SH-SY5Y (cell line): ENCODE measurements around the gene SPATS2.

Experiments used
- GATA2 ChIP-seq: IDR thresholded peaks from 2 replicates; pipeline ENCODE4 v1.6.1; 2011; ENCODE audit warnings: mild to moderate bottlenecking, low read depth, low read length
- GATA3 ChIP-seq: IDR thresholded peaks from 2 replicates; pipeline ENCODE4 v1.6.1; 2011; ENCODE audit warnings: low read depth, mild to moderate bottlenecking, low read length, moderate library complexity

SPATS2 gene

DNA sequence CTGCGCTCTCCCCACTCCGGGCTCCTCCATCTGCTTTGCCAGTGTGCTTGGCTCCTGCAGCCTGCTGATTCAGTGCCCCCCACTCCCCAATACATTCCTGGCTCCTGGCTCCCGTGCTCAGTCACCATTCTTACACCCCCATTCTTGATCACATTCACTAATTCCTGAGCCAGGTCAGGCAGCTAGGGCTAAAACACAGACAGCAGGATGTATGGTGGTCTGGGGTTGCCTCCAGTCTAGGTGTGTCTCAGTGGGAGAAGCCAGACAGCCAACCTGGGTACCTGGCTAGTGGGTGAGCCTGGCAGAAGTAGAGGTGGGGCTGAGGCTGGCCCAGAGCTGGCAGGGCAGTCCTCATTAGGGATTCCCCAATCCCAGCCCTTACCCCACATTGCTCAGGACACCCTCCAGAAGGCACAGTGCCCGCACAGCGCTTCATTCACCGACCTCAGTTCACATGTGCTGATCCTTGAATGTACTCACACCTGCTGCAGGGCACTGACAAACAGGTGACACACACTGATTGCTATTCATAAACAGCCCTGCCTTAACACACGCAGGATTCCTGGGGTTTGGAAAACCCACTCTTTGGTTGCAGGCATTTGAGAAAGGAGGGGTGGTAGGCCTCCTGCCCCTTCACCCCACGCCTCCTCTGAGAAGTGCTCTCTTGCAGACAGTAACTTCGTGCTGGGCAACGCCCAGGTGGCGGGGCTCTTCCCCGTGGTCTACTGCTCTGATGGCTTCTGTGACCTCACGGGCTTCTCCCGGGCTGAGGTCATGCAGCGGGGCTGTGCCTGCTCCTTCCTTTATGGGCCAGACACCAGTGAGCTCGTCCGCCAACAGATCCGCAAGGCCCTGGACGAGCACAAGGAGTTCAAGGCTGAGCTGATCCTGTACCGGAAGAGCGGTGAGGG lies 173.2 kb downstream of the SPATS2 start:
- TF ChIP-seq GATA3 (no peak), GATA2 (no peak)

DNA sequence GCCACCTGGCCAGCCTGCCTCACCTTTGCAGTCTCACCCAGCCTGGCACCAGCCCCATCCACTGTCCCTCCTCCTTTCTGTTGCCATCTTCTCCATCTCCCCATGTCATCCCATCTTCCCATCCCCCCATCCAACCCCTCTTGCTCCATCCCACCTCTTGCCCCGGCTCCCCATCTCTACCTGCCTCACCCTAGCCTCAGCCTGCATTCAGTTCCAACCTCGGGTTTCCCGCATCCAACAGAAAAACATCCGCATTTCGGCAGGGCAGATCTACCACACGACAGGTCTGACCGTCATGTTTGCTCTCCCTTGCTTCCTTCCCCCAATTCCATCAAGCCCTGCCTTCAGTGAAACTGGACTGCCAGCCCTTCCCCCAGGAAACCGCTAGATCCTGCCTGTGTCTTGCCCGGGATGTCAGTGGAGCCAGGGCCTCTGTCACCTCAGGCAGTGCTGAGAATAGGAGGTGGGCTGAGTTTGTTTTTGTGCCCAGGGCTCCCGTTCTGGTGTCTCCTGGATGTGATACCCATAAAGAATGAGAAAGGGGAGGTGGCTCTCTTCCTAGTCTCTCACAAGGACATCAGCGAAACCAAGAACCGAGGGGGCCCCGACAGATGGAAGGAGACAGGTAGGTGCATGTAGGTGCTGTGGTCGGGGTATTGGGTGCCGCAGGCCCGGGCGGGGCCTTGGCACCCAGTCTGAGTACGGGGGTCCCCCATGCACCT lies 174.0 kb downstream of the SPATS2 start:
- TF ChIP-seq GATA3 (no peak), GATA2 (no peak)

DNA sequence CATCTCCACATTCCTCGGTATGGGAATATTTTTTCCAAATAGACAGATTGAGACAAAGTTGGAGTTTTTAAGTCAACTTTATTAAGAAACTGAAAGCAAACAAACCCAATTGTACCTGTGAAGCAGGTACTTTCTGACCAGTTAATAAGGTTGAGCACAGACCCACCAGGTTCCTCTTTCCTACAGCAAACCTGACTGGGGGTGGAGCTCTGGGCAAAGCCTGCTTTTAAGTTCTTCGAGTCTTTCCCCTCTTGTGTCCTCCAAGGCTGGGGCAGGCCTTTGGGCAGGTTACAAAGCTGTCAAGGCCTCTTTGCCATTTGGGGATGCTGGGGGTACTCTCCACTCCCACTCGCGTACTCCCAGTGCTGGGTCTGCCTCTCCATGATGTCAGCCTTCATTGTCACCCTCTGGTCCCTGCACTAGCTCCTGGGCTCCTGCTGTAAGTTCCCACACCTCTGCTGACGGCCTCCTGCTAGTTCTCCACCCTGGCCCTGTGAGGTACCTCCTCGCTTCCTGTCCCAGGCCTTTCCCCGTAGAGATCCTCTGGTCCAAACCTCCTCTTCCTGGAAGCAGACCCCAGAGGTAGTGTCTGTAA lies 174.7 kb downstream of the SPATS2 start:
- no peak for TF ChIP-seq GATA3
- TF ChIP-seq GATA2 = no peak

DNA sequence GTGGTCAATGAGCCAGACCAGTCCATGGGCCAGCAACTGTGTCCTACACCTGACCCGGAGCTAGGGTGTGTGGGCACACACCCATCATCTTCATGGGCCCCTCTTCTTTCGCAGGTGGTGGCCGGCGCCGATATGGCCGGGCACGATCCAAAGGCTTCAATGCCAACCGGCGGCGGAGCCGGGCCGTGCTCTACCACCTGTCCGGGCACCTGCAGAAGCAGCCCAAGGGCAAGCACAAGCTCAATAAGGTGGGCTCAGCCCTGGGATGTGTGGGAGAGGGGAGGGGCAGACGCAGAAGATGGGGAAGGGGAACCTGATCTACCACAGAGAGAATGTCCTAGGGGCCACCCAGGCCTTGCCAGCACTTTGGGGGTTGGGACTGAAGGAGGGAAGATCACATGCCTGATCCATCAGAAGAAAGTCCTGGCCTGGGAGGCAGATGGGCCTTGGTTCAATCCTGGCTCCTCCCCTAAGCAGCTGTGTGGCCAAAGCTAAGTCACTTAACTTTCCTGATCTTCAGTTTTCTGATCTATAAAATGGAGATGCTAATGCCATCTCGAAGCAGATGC lies 175.4 kb downstream of the SPATS2 start:
- no peak for TF ChIP-seq GATA2
- no peak for TF ChIP-seq GATA3

DNA sequence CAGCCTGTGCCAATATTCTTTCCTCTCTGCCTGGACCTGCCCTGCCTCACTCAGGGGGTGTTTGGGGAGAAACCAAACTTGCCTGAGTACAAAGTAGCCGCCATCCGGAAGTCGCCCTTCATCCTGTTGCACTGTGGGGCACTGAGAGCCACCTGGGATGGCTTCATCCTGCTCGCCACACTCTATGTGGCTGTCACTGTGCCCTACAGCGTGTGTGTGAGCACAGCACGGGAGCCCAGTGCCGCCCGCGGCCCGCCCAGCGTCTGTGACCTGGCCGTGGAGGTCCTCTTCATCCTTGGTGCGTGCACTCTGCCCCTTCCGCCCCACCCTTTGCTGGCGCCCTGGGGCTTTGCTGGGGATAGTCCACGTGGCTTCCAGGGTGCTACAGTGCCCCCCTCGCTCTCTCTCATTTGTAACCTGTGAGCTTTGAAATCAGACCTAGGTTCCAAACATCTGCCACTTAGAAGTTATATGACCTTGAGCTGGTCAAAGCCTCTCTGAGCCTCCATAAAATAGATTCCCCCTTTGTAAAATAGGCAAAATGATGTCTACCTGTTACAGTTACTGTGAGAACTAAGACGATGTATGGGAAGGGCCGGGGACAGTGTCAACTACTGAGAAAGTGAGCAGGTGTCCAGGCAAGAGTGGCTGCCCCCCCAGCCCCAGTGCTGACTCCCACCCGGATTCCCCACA lies 176.1 kb downstream of the SPATS2 start:
- TF ChIP-seq GATA3 (no peak), GATA2 (no peak)

DNA sequence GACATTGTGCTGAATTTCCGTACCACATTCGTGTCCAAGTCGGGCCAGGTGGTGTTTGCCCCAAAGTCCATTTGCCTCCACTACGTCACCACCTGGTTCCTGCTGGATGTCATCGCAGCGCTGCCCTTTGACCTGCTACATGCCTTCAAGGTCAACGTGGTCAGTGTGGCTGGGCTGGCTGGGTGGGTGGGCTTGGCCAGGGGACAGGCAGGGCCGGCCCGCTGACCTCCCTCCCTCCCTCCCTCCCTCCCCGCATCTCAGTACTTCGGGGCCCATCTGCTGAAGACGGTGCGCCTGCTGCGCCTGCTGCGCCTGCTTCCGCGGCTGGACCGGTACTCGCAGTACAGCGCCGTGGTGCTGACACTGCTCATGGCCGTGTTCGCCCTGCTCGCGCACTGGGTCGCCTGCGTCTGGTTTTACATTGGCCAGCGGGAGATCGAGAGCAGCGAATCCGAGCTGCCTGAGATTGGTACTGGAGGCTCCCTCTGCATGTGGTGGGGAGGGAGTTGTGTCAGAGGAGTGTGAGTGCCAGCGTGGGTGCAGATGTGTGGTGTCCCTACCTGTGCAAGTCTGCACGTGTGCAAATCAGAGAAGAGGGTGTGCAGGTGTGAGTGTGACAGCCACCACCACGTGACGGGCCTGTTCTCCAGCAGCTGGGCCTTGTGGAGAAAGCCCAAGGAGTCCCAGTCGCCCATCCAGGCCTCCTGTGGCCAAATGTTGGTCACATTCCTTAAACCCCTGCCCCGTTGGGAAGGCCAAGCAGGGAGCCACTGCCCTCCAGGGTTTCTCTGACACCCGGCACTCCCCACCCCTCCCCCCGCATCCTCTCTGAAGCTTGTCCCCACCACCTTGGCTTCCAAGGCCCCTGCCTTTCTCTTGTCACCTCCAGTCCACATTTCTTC lies 176.9 kb downstream of the SPATS2 start:
- TF ChIP-seq GATA2 = no peak
- TF ChIP-seq GATA3 = no peak

DNA sequence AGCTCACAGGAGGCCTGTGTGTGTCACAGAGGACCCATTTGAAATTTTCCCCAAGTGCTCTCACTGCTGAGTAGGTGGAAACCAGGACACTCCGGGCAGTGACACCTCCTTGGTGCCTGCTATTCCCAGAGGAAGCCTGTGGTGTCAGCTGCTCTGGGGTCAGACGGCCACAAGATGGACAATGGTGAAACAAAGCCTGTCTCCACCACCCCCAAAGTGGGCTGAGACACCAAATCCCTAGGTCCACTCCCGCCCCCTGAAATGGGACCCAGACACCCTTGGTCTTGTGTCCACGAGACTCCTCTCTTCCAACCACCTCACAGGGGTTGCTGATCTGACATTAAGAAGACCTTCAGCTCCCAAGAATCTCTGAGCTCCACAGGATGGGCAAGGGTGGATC lies 178.6 kb downstream of the SPATS2 start:
- TF ChIP-seq GATA3 = no peak
- TF ChIP-seq GATA2 = no peak

DNA sequence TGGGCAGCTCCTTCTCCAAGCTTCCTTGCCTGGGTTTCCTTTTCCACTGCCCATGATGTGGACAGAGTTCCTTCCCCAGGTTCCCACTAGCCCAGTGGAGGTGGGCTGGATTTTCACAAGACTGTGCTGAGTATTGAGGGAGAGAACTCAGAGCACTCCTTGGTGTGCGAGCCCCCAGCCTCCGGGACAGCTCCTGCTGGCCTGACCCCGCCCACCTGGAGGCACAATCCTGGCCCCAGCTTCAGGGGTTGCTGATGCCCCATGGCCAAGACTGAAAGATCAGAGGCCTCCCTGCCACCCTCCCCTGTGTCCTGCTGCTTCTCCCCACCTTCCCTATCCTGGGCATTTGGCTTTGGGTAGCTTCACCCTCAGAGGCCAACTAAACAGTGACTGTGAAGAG lies 179.2 kb downstream of the SPATS2 start:
- TF ChIP-seq GATA3 = no peak
- no peak for TF ChIP-seq GATA2

DNA sequence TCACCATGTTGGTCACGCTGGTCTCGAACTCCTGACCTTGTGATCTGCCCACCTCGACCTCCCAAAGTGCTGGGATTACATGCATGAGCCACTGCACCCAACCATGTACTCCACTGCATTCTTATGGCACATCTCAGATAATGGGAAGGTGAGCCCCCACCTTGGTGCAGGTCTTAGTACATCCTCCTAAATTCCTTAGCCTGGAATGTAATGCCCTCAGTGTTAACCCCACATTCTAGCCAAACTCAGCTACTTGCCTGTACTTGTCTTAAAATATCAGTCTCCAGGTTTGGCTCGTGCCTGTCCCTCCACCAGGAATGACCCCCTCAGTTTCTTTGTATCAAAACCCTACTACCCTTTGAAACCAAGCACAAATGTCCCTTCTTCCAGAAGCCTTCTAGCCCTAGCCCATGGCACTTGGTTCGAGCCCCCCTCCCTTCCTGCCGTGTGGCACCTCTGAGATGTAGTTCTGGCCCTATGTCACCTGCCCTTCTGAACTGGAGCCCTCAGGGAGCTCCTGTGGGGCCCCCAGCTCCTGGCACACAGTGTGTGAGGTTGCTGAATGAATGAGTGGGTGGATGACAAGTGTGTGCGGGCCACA lies 179.9 kb downstream of the SPATS2 start:
- TF ChIP-seq GATA2 (no peak), GATA3 (no peak)

DNA sequence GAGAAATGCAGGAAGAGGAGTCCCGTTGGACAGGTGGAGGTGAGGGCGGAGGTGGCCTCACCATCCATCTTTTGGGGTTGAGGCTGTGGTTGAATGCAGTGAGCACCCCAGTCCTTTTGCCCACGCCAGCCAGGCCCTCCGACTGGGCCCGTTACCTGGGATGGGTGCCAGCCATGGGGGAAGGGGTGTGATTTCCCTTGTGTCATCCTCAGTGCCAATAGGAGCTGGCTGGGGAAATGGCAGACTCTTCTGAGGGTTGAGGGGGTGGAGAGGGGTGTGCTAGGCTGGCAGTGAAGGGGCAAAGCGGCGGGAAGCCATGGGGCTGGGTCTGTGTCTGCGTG lies 181.2 kb downstream of the SPATS2 start:
- TF ChIP-seq GATA3 (no peak), GATA2 (no peak)

DNA sequence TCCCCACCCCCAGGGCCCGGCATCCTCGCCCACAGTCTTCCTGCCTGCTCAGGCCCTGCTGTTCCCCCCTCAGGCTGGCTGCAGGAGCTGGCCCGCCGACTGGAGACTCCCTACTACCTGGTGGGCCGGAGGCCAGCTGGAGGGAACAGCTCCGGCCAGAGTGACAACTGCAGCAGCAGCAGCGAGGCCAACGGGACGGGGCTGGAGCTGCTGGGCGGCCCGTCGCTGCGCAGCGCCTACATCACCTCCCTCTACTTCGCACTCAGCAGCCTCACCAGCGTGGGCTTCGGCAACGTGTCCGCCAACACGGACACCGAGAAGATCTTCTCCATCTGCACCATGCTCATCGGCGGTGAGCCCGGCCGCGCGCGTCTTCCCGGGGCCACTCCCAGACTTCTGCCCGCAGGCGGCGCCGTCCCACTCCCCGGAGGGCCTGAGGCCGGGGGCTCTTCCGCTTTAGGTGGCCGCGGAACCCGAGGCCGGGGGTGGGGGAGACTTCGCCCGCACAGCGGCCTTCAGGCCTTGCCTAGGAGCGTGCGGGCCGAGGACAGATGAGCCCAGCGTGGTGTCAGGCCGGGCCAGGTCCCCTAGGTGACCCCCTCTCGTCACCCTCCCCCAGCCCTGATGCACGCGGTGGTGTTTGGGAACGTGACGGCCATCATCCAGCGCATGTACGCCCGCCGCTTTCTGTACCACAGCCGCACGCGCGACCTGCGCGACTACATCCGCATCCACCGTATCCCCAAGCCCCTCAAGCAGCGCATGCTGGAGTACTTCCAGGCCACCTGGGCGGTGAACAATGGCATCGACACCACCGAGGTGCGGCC lies 181.8 kb downstream of the SPATS2 start:
- TF ChIP-seq GATA2 (no peak), GATA3 (no peak)
